ENCODE data around the gene MAD2L1BP. TPM values are rescaled to one million over a fixed set of nuclear protein-coding genes. Genes with fewer than 3 reads are reported as not detected.

Gene MAD2L1BP
- total and polyA plus RNA-seq, 2 of the 13 experiments (the other 11 are each of a cell fraction or from before 2014, with no cell fraction given) = 54.2 to 55.5 TPM

GRCh38 chr6:43647613-43648012 is 12.0 kb downstream of the MAD2L1BP start:
- intact Hi-C loops (cut with micrococcal nuclease; ENCODE audit: unreplicated experiment) (no loop called here), in situ Hi-C loops (cut with HindIII; ENCODE audit: extremely low pct_ligation_motif_present, low pct_unique_long_range_greater_than_20kb) (no loop called here)
- ATAC-seq (no peak), DNase-seq (ENCODE audit: low spot score) (no peak), FAIRE-seq (no peak)
- no peaks in the 10 kb centered on the region for H4K20me1 ChIP-seq (ENCODE audit: insufficient read depth, low read length)
- no peak for TF ChIP-seq ZNF225 (CRISPR knock-in tag; IDR thresholded peaks at IDR 0.05)
- 0 out of 2 replicates have a peak, but pooled peaks have one; percentile 45 for TF ChIP-seq FOXO4 (CRISPR knock-in tag; conservative IDR thresholded peaks at IDR 0.05)
- TF ChIP-seq ZKSCAN1 (IDR thresholded peaks at IDR 0.05; ENCODE audit: low read length) = peak; percentile 83
- BruUV-seq (replicated peaks) = no TSS peak
- no peaks in the 10 kb centered on the region for H3K9me3 ChIP-seq (ENCODE audit: low read length)
- H3K4me2 ChIP-seq (ENCODE audit: low read depth, low read length) = no peak overlapping the region
- 0 out of 5 replicates have a peak, but pooled peaks cover 0 to 1% of the 10 kb centered on the region in 2 experiments for H3K36me3 ChIP-seq (replicated peaks in 1 of 2; ENCODE audit: control insufficient read depth in 1 of 2, insufficient read depth in 2 of 2, low read length in 2 of 2)
- no peaks in the 10 kb centered on the region for H3K79me2 ChIP-seq (ENCODE audit: insufficient read depth, low read length)
- H3K4me1 ChIP-seq (ENCODE audit: insufficient read depth, low read length) = no peaks in the 10 kb centered on the region
- H3K4me3 ChIP-seq (replicated peaks in 1 of 3; ENCODE audit: insufficient read depth in 1 of 3, low read depth in 2 of 3, low read length in 3 of 3) = no peak overlapping the region
- H3K9ac ChIP-seq (ENCODE audit: insufficient read depth, low read depth, low read length) = no peak overlapping the region
- H3K27me3 ChIP-seq (ENCODE audit: control insufficient read depth in 1 of 2, insufficient read depth in 2 of 2, low read length in 2 of 2) = peaks cover 1 to 7% of the 10 kb centered on the region in 2 experiments; a peak in 2 of 5 replicates
- no peak overlapping the region for H2AFZ ChIP-seq (ENCODE audit: low read length)
- no peak overlapping the region for H3K27ac ChIP-seq (ENCODE audit: extremely low read length, insufficient read depth, low read length)
- ChIA-PET CTCF (ENCODE audit: low intra/inter-chr PET ratio, low total read pairs) (no interaction called here), POLR2A (interaction anchor here (1.0 to 5.9 kb wide), 2 partner anchors 12 to 18 kb away, joined by 3 to 22 read pairs; partner anchors contain the start of gene MAD2L1BP)
- WGBS (ENCODE audit: low lambda C conversion rate) = 79% methylated on average over 3 of the region's 3 CpGs

- Histone ChIP-seq H3K4me2 (ENCODE audit: low read depth, low read length) (no peak overlapping the region), H3K27me3 (ENCODE audit: control insufficient read depth in 1 of 2, insufficient read depth in 2 of 2, low read length in 2 of 2) (peaks cover 1 to 7% of the 10 kb centered on the region in 2 experiments; a peak in 2 of 5 replicates), H3K36me3 (replicated peaks in 1 of 2; ENCODE audit: control insufficient read depth in 1 of 2, insufficient read depth in 2 of 2, low read length in 2 of 2) (no peaks in the 10 kb centered on the region), H3K9ac (ENCODE audit: insufficient read depth, low read depth, low read length) (no peak overlapping the region), H3K4me1 (ENCODE audit: insufficient read depth, low read length) (no peaks in the 10 kb centered on the region), H3K4me3 (replicated peaks in 1 of 3; ENCODE audit: insufficient read depth in 1 of 3, low read depth in 2 of 3, low read length in 3 of 3) (no peak overlapping the region), H3K27ac (ENCODE audit: extremely low read length, insufficient read depth, low read length) (no peak overlapping the region), H2AFZ (ENCODE audit: low read length) (no peak overlapping the region), H3K79me2 (ENCODE audit: insufficient read depth, low read length) (no peaks in the 10 kb centered on the region), H4K20me1 (ENCODE audit: insufficient read depth, low read length) (no peaks in the 10 kb centered on the region), H3K9me3 (ENCODE audit: low read length) (no peaks in the 10 kb centered on the region)
- BruUV-seq (replicated peaks) = no TSS peak
- no peak for FAIRE-seq
- intact Hi-C loops (cut with micrococcal nuclease; ENCODE audit: unreplicated experiment) (no loop called here), in situ Hi-C loops (cut with HindIII; ENCODE audit: extremely low pct_ligation_motif_present, low pct_unique_long_range_greater_than_20kb) (no loop called here)
- no peak for DNase-seq (ENCODE audit: low spot score)
- ChIA-PET POLR2A (interaction anchor here (1.0 to 5.9 kb wide), 2 partner anchors 13 to 19 kb away, joined by 3 to 22 read pairs; partner anchors contain the start of gene MAD2L1BP), CTCF (ENCODE audit: low intra/inter-chr PET ratio, low total read pairs) (no interaction called here)
- no peak for ATAC-seq
- TF ChIP-seq ZMYM3 (CRISPR knock-in tag; IDR thresholded peaks at IDR 0.05) (no peak), CREBL2 (CRISPR knock-in tag; IDR thresholded peaks at IDR 0.05; ENCODE audit: borderline replicate concordance) (no peak), KDM5B (CRISPR knock-in tag; IDR thresholded peaks at IDR 0.05; ENCODE audit: borderline replicate concordance) (no peak), ZNF704 (CRISPR knock-in tag; IDR thresholded peaks at IDR 0.05; ENCODE audit: borderline replicate concordance) (no peak), SALL2 (CRISPR knock-in tag; IDR thresholded peaks at IDR 0.05) (no peak), NFKBIZ (CRISPR knock-in tag; IDR thresholded peaks at IDR 0.05) (no peak), ZNF263 (CRISPR knock-in tag; IDR thresholded peaks at IDR 0.05) (no peak)
- WGBS (ENCODE audit: low lambda C conversion rate) = 58% methylated on average over 2 of the region's 2 CpGs
Observed at GRCh38 chr6:43648248-43648647, 12.6 kb downstream of the MAD2L1BP start.
